HepG2 (cell line): ENCODE data around the gene FKBP8. TPM values are rescaled to one million over a fixed set of nuclear protein-coding genes. Genes with fewer than 3 reads are reported as not detected.
A peak's percentile ranks its signal among the peaks of the same experiment; 100 is the strongest.

Source experiments
- CC2D1A ChIP-seq: sonication (generic); formaldehyde crosslinking; IDR thresholded peaks from 2 replicates; pipeline ENCODE4 v1.8.1; 2023; ENCODE audit warnings: mild to moderate bottlenecking, missing genetic modification reagents
- CREM ChIP-seq, 2 experiments: sonication (generic) in 1 of 2; formaldehyde crosslinking in 1 of 2; IDR thresholded peaks; 2 replicates each; pipeline versions ENCODE4 v1.4.0 to v1.6.1; 2016 to 2020; ENCODE audit warnings: antibody characterized with exemption in 1 of 2, mild to moderate bottlenecking in 1 of 2, missing genetic modification reagents in 1 of 2
- DR1 ChIP-seq: sonication (generic); formaldehyde crosslinking; IDR thresholded peaks from 2 replicates; pipeline ENCODE4 v1.8.0; 2021; ENCODE audit warnings: mild to moderate bottlenecking, missing genetic modification reagents, inconsistent platforms
- GPN1 ChIP-seq: sonication (generic); formaldehyde crosslinking; IDR thresholded peaks from 2 replicates; pipeline ENCODE4 v1.5.1; 2020; ENCODE audit warnings: missing genetic modification reagents, borderline replicate concordance
- KDM5B ChIP-seq: sonication (generic); formaldehyde crosslinking; IDR thresholded peaks from 2 replicates; pipeline ENCODE4 v1.4.0; 2020; ENCODE audit warnings: missing genetic modification reagents, mild to moderate bottlenecking, borderline replicate concordance
- NFRKB ChIP-seq: fragments of 450-650 bp; IDR thresholded peaks from 2 replicates; pipeline ENCODE4 v1.6.1; 2017
- SAFB2 ChIP-seq: sonication (generic); formaldehyde crosslinking; IDR thresholded peaks from 2 replicates; pipeline ENCODE4 v1.5.1; 2020; ENCODE audit warnings: missing genetic modification reagents, low read depth, mild to moderate bottlenecking, borderline replicate concordance
- TAF15 ChIP-seq: fragments of 200-400 bp; formaldehyde crosslinking; IDR thresholded peaks from one replicate; pipeline ENCODE4 v1.6.1; 2018; ENCODE audit warnings: mild to moderate bottlenecking, low read depth, low read length; ENCODE audit not compliant: poor library complexity, severe bottlenecking
- U2AF2 ChIP-seq: fragments of 200-400 bp; formaldehyde crosslinking; IDR thresholded peaks from 2 replicates; pipeline ENCODE4 v1.6.1; 2017; ENCODE audit warnings: low read depth, mild to moderate bottlenecking, low read length
- ZBTB8A ChIP-seq: sonication (generic); formaldehyde crosslinking; IDR thresholded peaks from 2 replicates; pipeline ENCODE4 v1.4.0; 2020; ENCODE audit warnings: mild to moderate bottlenecking, low read depth, missing genetic modification reagents, borderline replicate concordance
- ZNF10 ChIP-seq: sonication (generic); formaldehyde crosslinking; IDR thresholded peaks from 2 replicates; pipeline ENCODE4 v1.4.0; 2020; ENCODE audit warnings: mild to moderate bottlenecking, low read depth, missing genetic modification reagents, borderline replicate concordance
- ZNF12 ChIP-seq: sonication (generic); formaldehyde crosslinking; IDR thresholded peaks from 2 replicates; pipeline ENCODE4 v1.5.0; 2020; ENCODE audit warnings: missing genetic modification reagents
- ZNF747 ChIP-seq: sonication (generic); formaldehyde crosslinking; IDR thresholded peaks from 2 replicates; pipeline ENCODE4 v1.8.1; 2023; ENCODE audit warnings: missing genetic modification reagents, mild to moderate bottlenecking, borderline replicate concordance
- polyA plus RNA-seq, 8 experiments: library from polyadenylated mRNA; depleted of rRNA in 3 of 8; stranded (reverse) in 7 of 8; unstranded in 1 of 8; fragments of >200 nt; fragmentation: Illumina TruSeq in 4 of 8; extraction: Trizol in 4 of 8; gene quantifications; 2 replicates each; pipeline versions ENCODE4 v1.2.1 to v1.2.3, GENCODE V29; 2011 to 2016; ENCODE audit warnings: low read depth in 4 of 8, missing spikeins in 1 of 8, mixed read lengths in 1 of 8; ENCODE audit not compliant: insufficient read depth in 1 of 8
- total RNA-seq, 5 experiments: library from RNA; depleted of rRNA; stranded (reverse); fragments of >200 nt; fragmentation: Illumina TruSeq; extraction: Trizol; gene quantifications; 2 replicates each; pipeline ENCODE4 v1.2.3, GENCODE V29; 2016; ENCODE audit warnings: low read depth in 1 of 5
- TF ChIP-seq, protein P1 (sequence below): sonication (generic); formaldehyde crosslinking; IDR thresholded peaks from 2 replicates; pipeline ENCODE4 v1.4.0; 2020; ENCODE audit warnings: missing genetic modification reagents, mild to moderate bottlenecking, borderline replicate concordance
- TF ChIP-seq, protein P2 (sequence below): sonication (generic); formaldehyde crosslinking; conservative IDR thresholded peaks from 2 replicates; pipeline ENCODE4 v1.4.0; 2020; ENCODE audit warnings: missing genetic modification reagents

Gene FKBP8
- total and polyA plus RNA-seq, 2 of the 13 experiments (the other 11 are each of a cell fraction or from before 2014, with no cell fraction given): 81.7 to 93.9 TPM

DNA sequence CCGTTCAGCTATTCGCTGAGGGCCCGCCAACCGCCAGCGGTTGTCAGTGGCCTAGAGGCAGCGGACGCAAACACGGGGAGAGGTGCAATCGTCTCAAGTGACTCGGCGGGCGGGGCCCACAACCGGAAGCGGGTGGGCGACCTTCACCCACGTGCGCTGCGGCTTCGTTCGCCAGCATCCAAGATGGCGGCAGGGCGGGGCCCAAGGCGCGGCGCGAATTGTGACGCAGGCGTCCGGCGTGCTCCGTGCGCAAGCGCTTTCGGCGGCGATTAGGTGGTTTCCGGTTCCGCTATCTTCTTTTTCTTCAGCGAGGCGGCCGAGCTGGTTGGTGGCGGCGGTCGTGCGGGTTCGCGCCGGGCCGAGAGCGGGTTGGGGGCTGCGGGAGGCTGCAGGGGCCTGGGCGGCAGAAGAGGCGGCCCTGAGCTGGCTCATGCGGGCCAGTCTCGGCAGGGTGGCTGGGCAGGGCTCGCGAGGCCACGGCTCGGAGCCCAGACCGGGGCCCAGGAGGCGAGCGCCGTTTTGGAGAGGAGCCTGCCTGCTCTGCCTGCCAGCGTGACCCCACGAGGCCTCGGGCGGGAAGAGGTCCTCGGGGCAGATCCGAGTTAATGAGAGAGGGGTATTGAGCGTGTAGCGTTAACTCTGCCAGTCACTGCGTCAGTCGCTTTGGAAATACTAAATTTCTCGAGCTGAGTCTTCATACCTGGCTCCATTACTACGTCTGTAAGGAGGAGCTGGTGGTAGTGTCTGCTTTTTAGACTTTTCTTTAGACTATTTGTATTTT is 28.4 kb upstream of the FKBP8 start, which contains the start of gene UBA52 (continued):
- TF ChIP-seq CREM (IDR thresholded peaks at IDR 0.05) (peak; percentile 94), CREM (CRISPR knock-in tag; IDR thresholded peaks at IDR 0.05) (peak; percentile 73), GPN1 (CRISPR knock-in tag) (no peak), NFRKB (no peak), SAFB2 (CRISPR knock-in tag) (no peak; the same call in 1 of the 2 replicates), DR1 (CRISPR knock-in tag) (no peak; the same call in 1 of the 2 replicates), KDM5B (peak; percentile 53; the same call in 1 of the 2 replicates), TAF15 (no peak), ZNF12 (CRISPR knock-in tag) (peak; percentile 46; the same call in 1 of the 2 replicates), ZNF10 (no peak), ZBTB8A (CRISPR knock-in tag) (no peak), ZNF747 (CRISPR knock-in tag) (peak; percentile 47; the same call in 1 of the 2 replicates), U2AF2 (no peak), CC2D1A (no peak)
- TF ChIP-seq, protein P1, sequence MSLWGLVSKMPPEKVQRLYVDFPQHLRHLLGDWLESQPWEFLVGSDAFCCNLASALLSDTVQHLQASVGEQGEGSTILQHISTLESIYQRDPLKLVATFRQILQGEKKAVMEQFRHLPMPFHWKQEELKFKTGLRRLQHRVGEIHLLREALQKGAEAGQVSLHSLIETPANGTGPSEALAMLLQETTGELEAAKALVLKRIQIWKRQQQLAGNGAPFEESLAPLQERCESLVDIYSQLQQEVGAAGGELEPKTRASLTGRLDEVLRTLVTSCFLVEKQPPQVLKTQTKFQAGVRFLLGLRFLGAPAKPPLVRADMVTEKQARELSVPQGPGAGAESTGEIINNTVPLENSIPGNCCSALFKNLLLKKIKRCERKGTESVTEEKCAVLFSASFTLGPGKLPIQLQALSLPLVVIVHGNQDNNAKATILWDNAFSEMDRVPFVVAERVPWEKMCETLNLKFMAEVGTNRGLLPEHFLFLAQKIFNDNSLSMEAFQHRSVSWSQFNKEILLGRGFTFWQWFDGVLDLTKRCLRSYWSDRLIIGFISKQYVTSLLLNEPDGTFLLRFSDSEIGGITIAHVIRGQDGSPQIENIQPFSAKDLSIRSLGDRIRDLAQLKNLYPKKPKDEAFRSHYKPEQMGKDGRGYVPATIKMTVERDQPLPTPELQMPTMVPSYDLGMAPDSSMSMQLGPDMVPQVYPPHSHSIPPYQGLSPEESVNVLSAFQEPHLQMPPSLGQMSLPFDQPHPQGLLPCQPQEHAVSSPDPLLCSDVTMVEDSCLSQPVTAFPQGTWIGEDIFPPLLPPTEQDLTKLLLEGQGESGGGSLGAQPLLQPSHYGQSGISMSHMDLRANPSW (CRISPR knock-in tag): peak; percentile 81
- TF ChIP-seq, protein P2, sequence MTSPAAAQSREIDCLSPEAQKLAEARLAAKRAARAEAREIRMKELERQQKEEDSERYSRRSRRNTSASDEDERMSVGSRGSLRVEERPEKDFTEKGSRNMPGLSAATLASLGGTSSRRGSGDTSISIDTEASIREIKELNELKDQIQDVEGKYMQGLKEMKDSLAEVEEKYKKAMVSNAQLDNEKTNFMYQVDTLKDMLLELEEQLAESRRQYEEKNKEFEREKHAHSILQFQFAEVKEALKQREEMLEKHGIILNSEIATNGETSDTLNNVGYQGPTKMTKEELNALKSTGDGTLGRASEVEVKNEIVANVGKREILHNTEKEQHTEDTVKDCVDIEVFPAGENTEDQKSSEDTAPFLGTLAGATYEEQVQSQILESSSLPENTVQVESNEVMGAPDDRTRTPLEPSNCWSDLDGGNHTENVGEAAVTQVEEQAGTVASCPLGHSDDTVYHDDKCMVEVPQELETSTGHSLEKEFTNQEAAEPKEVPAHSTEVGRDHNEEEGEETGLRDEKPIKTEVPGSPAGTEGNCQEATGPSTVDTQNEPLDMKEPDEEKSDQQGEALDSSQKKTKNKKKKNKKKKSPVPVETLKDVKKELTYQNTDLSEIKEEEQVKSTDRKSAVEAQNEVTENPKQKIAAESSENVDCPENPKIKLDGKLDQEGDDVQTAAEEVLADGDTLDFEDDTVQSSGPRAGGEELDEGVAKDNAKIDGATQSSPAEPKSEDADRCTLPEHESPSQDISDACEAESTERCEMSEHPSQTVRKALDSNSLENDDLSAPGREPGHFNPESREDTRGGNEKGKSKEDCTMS: no peak
